Endothelial cell of umbilical vein (primary cell): ENCODE measurements around the gene COG6. TPM values are rescaled to one million over a fixed set of nuclear protein-coding genes. Genes with fewer than 3 reads are reported as not detected.

ENCODE experiments used
- BruUV-seq: library from RNA; stranded (reverse); fragments of 400-500 nt; replicated peaks from 2 replicates; lab custom pipeline; 2021; lab: Mats Ljungman, UMichigan
- CTCF ChIA-PET: fragments of 300-600, 350-600 bp; sonication (Branson Sonifier 250); formaldehyde crosslinking; loops from one replicate; lab custom pipeline; 2021; ENCODE audit warnings: antibody characterized with exemption, inconsistent platforms; lab: Charles Lee
- POLR2A ChIA-PET: fragments of 300-600, 350-600 bp; sonication (Branson Sonifier 250); formaldehyde crosslinking; loops from one replicate; lab custom pipeline; 2021; ENCODE audit warnings: antibody characterized with exemption, inconsistent platforms; lab: Charles Lee
- DNase-seq: peaks from one replicate; pipeline ENCODE4 v3.0.0-alpha.2; 2011; ENCODE audit warnings: low read depth, low spot score
- FAIRE-seq: peaks from 2 replicates; lab custom pipeline; 2011; peaks lifted over from hg19 to GRCh38; lab: Jason Lieb, UNC
- H2AFZ ChIP-seq: 2 replicates; pipeline ENCODE4 v1.6.0; 2012; ENCODE audit warnings: low read depth, low read length, control low read depth, inconsistent platforms
- H3K27ac ChIP-seq: 2 replicates; pipeline ENCODE4 v1.5.1; 2011; ENCODE audit warnings: low read depth, mild to moderate bottlenecking, control low read depth, low read length, moderate library complexity; ENCODE audit not compliant: insufficient read depth
- H3K27me3 ChIP-seq, 2 experiments: 2 replicates each; pipeline versions ENCODE4 v1.6.0 to v1.6.1; 2011; ENCODE audit warnings: low read length in 2 of 2, mixed read lengths in 1 of 2; ENCODE audit not compliant: control insufficient read depth in 2 of 2, insufficient read depth in 2 of 2
- H3K36me3 ChIP-seq, 2 experiments: 2 replicates in 1 of 2; 3 replicates in 1 of 2; pipeline ENCODE4 v1.5.1; 2011; ENCODE audit warnings: low read length in 2 of 2, mild to moderate bottlenecking in 1 of 2, moderate library complexity in 1 of 2; ENCODE audit not compliant: control insufficient read depth in 2 of 2, insufficient read depth in 2 of 2; ENCODE audit errors: extremely low read depth in 1 of 2
- H3K4me1 ChIP-seq: 3 replicates; pipeline ENCODE4 v1.5.1; 2011; ENCODE audit warnings: mild to moderate bottlenecking, low read length; ENCODE audit not compliant: control insufficient read depth, insufficient read depth; ENCODE audit errors: extremely low read depth
- H3K4me2 ChIP-seq: 2 replicates; pipeline ENCODE4 v1.6.1; 2011; ENCODE audit warnings: low read length, control low read depth, mixed read lengths; ENCODE audit not compliant: insufficient read depth
- H3K4me3 ChIP-seq, 3 experiments: fragments of 200-600 bp in 1 of 3; sonication (generic), shearing (Covaris generic) in 1 of 3; replicated peaks in 1 of 3; 2 replicates each; pipeline ENCODE4 v1.5.1; 2011 to 2016; ENCODE audit warnings: control low read depth in 3 of 3, low read length in 3 of 3, mild to moderate bottlenecking in 2 of 3, inconsistent platforms in 1 of 3, low read depth in 1 of 3, moderate library complexity in 1 of 3; ENCODE audit not compliant: insufficient read depth in 1 of 3
- H3K79me2 ChIP-seq: 2 replicates; pipeline ENCODE4 v1.6.0; 2012; ENCODE audit warnings: low read length, inconsistent platforms; ENCODE audit not compliant: control insufficient read depth, insufficient read depth
- H3K9ac ChIP-seq: replicated peaks from 2 replicates; pipeline ENCODE3; 2011; ENCODE audit warnings: low read length, control low read depth; ENCODE audit not compliant: insufficient read depth; ENCODE audit errors: extremely low read depth
- H3K9me1 ChIP-seq: replicated peaks from 3 replicates; pipeline ENCODE4 v1.6.0; 2011; ENCODE audit warnings: mild to moderate bottlenecking, low read length; ENCODE audit not compliant: control insufficient read depth, insufficient read depth; ENCODE audit errors: extremely low read depth
- H3K9me3 ChIP-seq: replicated peaks from 2 replicates; pipeline ENCODE4 v1.5.1; 2012; ENCODE audit warnings: low read length, inconsistent platforms; ENCODE audit not compliant: control insufficient read depth, insufficient read depth
- H4K20me1 ChIP-seq: replicated peaks from 2 replicates; pipeline ENCODE3; 2011; ENCODE audit warnings: mild to moderate bottlenecking, low read length; ENCODE audit not compliant: control insufficient read depth, insufficient read depth; ENCODE audit errors: extremely low read depth
- CTCF ChIP-seq, 2 donors: IDR thresholded peaks; 1 replicate in 1 of 2; 2 replicates in 1 of 2; pipeline ENCODE4 v1.5.1; 2011; ENCODE audit warnings: low read length in 2 of 2, mild to moderate bottlenecking in 2 of 2, moderate library complexity in 2 of 2, control low read depth in 1 of 2, inconsistent platforms in 1 of 2, low read depth in 1 of 2; ENCODE audit not compliant: insufficient read depth in 1 of 2; ENCODE audit errors: extremely low read depth in 1 of 2
- EZH2 ChIP-seq: IDR thresholded peaks from 2 replicates; pipeline ENCODE4 v1.6.1; 2012; ENCODE audit warnings: borderline replicate concordance, low read depth, mild to moderate bottlenecking, moderate library complexity, low read length, inconsistent platforms; ENCODE audit not compliant: severe bottlenecking
- FOS ChIP-seq: IDR thresholded peaks from 2 replicates; pipeline ENCODE4 v1.6.1; 2011; ENCODE audit warnings: mild to moderate bottlenecking, low read length, moderate library complexity, borderline replicate concordance; ENCODE audit not compliant: insufficient read depth
- GATA2 ChIP-seq: IDR thresholded peaks from 2 replicates; pipeline ENCODE4 v1.7.0; 2011; ENCODE audit warnings: low read depth, mild to moderate bottlenecking, moderate library complexity, mixed read lengths, low read length; ENCODE audit not compliant: insufficient read length, insufficient read depth
- JUN ChIP-seq: IDR thresholded peaks from 2 replicates; pipeline ENCODE4 v1.6.1; 2011; ENCODE audit warnings: borderline replicate concordance, low read depth; ENCODE audit not compliant: insufficient read length, insufficient read depth
- MAX ChIP-seq: IDR thresholded peaks from 2 replicates; pipeline ENCODE4 v1.6.1; 2011; ENCODE audit not compliant: insufficient read depth, insufficient read length
- MYC ChIP-seq: IDR thresholded peaks from one replicate; pipeline ENCODE4 v1.6.1; 2011; ENCODE audit warnings: mild to moderate bottlenecking, low read depth, low read length
- POLR2A ChIP-seq: IDR thresholded peaks from 2 replicates; pipeline ENCODE4 v1.6.1; 2012; ENCODE audit warnings: low read depth, mild to moderate bottlenecking, control low read depth, low read length
- POLR2AphosphoS5 ChIP-seq: IDR thresholded peaks from 2 replicates; pipeline ENCODE4 v1.6.1; 2012; ENCODE audit warnings: low read depth, mild to moderate bottlenecking, control low read depth, low read length, moderate library complexity; ENCODE audit not compliant: insufficient read depth
- dilution Hi-C: fragments of 300-500 bp; cut with MboI; formaldehyde crosslinking; loops from one replicate; pipeline ENCODE4 v1.15.0; 2019; ENCODE audit warnings: low sequenced_read_pairs; ENCODE audit not compliant: extremely low pct_ligation_motif_present
- intact Hi-C: fragments of 100-400 bp; cut with micrococcal nuclease; formaldehyde crosslinking; loops from one replicate; pipeline ENCODE4 v1.10.0; 2022
- polyA plus RNA-seq, 4 experiments: library from polyadenylated mRNA; depleted of rRNA in 3 of 4; stranded (reverse) in 3 of 4; unstranded in 1 of 4; fragments of >200 nt; gene quantifications; 2 replicates each; pipeline versions ENCODE4 v1.2.1 to v1.2.3, GENCODE V29; 2011 to 2012; ENCODE audit warnings: missing spikeins in 1 of 4
- total RNA-seq: library from RNA; stranded (reverse); gene quantifications from 2 replicates; pipeline ENCODE4 v1.2.3, GENCODE V29; 2021

COG6 gene
- total and polyA plus RNA-seq, 2 donors (not counting 3 experiments of a cell fraction or from before 2014, with no cell fraction given), result 12.1 to 41.1 TPM

GRCh38 chr13:39748961-39749360 lies 93.5 kb downstream of the COG6 start:
- Histone ChIP-seq H2AFZ (no peak overlapping the region), H3K27ac (no peak overlapping the region), H3K9me3 (no peaks in the 10 kb centered on the region), H3K36me3 (no peaks in the 10 kb centered on the region), H3K4me1 (peaks cover 9% of the 10 kb centered on the region), H3K4me2 (no peak overlapping the region), H3K79me2 (no peaks in the 10 kb centered on the region), H4K20me1 (no peaks in the 10 kb centered on the region), H3K4me3 (no peak overlapping the region), H3K9ac (no peak overlapping the region), H3K27me3 (no peaks in the 10 kb centered on the region), H3K9me1 (no peaks in the 10 kb centered on the region)
- dilution Hi-C loops (no loop called here), intact Hi-C loops (no loop called here)
- no peak for FAIRE-seq
- no TSS peak for BruUV-seq
- no peak for DNase-seq
- POLR2A ChIA-PET, result no interaction called here
- TF ChIP-seq MAX (no peak), FOS (no peak), JUN (no peak), GATA2 (no peak), POLR2AphosphoS5 (no peak), CTCF (IDR thresholded peaks at IDR 0.05; ENCODE audit: extremely low read depth in 1 of 2, insufficient read depth in 1 of 2, low read depth in 1 of 2, low read length in 2 of 2) (no peak), EZH2 (no peak), MYC (no peak), POLR2A (no peak)
- CTCF ChIA-PET, result no interaction called here
